AG04450 (cell line): Measurements from ENCODE around the gene BTBD9. TPM values are rescaled to one million over a fixed set of nuclear protein-coding genes. Genes with fewer than 3 reads are reported as not detected.

Experiments used
- CTCF ChIA-PET: fragments of 300-600, 350-600 bp; formaldehyde crosslinking; extraction: SDS; loops from one replicate; lab custom pipeline; 2022; ENCODE audit warnings: antibody characterized with exemption, inconsistent platforms; lab: Charles Lee
- POLR2A ChIA-PET: fragments of 350-600 bp; formaldehyde crosslinking; extraction: SDS; loops from one replicate; lab custom pipeline; 2021; ENCODE audit warnings: antibody characterized with exemption, inconsistent platforms; lab: Yijun Ruan, JAX
- DNase-seq: peaks from one replicate; pipeline ENCODE4 v3.0.0-alpha.2; 2011; ENCODE audit warnings: low read depth, low spot score
- H3K27ac ChIP-seq: one replicate; pipeline ENCODE4 v1.5.1; 2012; ENCODE audit warnings: low read depth, low read length, control low read depth
- H3K27me3 ChIP-seq: one replicate; pipeline ENCODE4 v1.6.0; 2012; ENCODE audit warnings: low read length; ENCODE audit not compliant: control insufficient read depth, insufficient read depth
- H3K4me3 ChIP-seq: 2 replicates; pipeline ENCODE4 v1.5.1; 2011; ENCODE audit warnings: mild to moderate bottlenecking, low read depth, low read length, control low read depth
- H3K9me3 ChIP-seq: 2 replicates; pipeline ENCODE4 v1.5.1; 2012; ENCODE audit warnings: low read length; ENCODE audit not compliant: control insufficient read depth, insufficient read depth
- polyA plus RNA-seq: library from polyadenylated mRNA; depleted of rRNA; stranded (reverse); fragments of >200 nt; gene quantifications from 2 replicates; pipeline ENCODE4 v1.2.3, GENCODE V29; 2011
- TF ChIP-seq, protein P1 (sequence below): IDR thresholded peaks from 2 replicates; pipeline ENCODE4 v1.5.1; 2011; ENCODE audit warnings: low read depth, low read length, control low read depth, inconsistent platforms

The BTBD9 gene
- polyA plus RNA-seq, 1 experiment = 7.2 TPM

DNA sequence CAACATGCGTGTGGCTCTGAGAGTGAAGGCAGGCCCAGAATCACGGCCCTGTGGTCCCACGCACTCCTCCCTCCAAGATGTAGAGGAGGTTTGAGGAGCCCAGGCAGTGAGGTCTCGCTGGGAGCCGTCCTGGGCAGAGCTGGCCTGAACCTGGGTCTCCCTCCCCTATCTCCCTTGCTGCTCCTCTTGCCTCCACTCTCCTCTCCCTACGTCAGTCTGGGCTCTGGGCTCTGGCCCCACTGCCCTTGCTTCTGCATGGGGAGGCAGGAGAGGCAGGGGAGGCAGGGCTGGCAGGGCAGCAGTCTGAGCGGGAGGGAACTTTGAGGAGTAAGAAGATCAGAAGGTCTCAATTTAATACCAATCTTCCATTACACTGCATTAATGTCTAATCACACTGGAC is 445.1 kb downstream of the BTBD9 start:
- Histone ChIP-seq H3K27me3 (no peaks in the 10 kb centered on the region), H3K4me3 (no peak overlapping the region), H3K9me3 (no peaks in the 10 kb centered on the region), H3K27ac (no peak overlapping the region)
- ChIA-PET POLR2A (interaction anchor here (0.9 kb wide), 1 partner anchor 376 kb away, joined by 3 read pairs; no protein-coding TSS in a partner anchor), CTCF (interaction anchor here (0.8 kb wide), 1 partner anchor 299 kb away, joined by 4 read pairs; no protein-coding TSS in a partner anchor)
- TF ChIP-seq, protein P1, sequence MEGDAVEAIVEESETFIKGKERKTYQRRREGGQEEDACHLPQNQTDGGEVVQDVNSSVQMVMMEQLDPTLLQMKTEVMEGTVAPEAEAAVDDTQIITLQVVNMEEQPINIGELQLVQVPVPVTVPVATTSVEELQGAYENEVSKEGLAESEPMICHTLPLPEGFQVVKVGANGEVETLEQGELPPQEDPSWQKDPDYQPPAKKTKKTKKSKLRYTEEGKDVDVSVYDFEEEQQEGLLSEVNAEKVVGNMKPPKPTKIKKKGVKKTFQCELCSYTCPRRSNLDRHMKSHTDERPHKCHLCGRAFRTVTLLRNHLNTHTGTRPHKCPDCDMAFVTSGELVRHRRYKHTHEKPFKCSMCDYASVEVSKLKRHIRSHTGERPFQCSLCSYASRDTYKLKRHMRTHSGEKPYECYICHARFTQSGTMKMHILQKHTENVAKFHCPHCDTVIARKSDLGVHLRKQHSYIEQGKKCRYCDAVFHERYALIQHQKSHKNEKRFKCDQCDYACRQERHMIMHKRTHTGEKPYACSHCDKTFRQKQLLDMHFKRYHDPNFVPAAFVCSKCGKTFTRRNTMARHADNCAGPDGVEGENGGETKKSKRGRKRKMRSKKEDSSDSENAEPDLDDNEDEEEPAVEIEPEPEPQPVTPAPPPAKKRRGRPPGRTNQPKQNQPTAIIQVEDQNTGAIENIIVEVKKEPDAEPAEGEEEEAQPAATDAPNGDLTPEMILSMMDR = no peak
- no peak for DNase-seq

DNA sequence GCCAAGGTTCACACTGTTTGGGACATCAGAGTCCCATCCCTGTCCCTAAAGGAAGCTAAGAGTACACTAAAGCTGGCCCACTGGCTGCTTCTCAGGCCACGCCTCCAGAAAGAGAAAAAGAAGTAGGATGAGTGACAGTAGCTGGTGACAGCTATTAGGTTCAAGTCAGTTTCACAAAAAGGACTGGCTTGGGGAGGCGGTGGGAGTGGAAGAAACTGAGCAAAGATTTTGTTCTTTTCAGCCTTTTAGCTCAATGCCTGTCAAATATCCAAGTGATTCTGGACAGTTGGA is 445.5 kb downstream of the BTBD9 start:
- ChIA-PET CTCF (interaction anchor here (0.8 kb wide), 1 partner anchor 300 kb away, joined by 4 read pairs; no protein-coding TSS in a partner anchor), POLR2A (interaction anchor here (0.9 kb wide), 1 partner anchor 375 kb away, joined by 3 read pairs; no protein-coding TSS in a partner anchor)
- no peak overlapping the region for H3K4me3 ChIP-seq
- H3K27ac ChIP-seq = no peak overlapping the region
- no peaks in the 10 kb centered on the region for H3K9me3 ChIP-seq
- no peaks in the 10 kb centered on the region for H3K27me3 ChIP-seq
- DNase-seq = no peak
- TF ChIP-seq, protein P1 = no peak

GRCh38 chr6:38193481-38194281 is 446.0 kb downstream of the BTBD9 start:
- CTCF ChIA-PET = interaction anchor here (0.8 kb wide), 1 partner anchor 300 kb away, joined by 4 read pairs; no protein-coding TSS in a partner anchor
- POLR2A ChIA-PET = interaction anchor here (0.9 kb wide), 1 partner anchor 375 kb away, joined by 3 read pairs; no protein-coding TSS in a partner anchor
- TF ChIP-seq, protein P1 = no peak
- Histone ChIP-seq H3K9me3 (no peaks in the 10 kb centered on the region), H3K27me3 (no peaks in the 10 kb centered on the region), H3K27ac (no peak overlapping the region), H3K4me3 (no peak overlapping the region)
- DNase-seq = no peak

DNA sequence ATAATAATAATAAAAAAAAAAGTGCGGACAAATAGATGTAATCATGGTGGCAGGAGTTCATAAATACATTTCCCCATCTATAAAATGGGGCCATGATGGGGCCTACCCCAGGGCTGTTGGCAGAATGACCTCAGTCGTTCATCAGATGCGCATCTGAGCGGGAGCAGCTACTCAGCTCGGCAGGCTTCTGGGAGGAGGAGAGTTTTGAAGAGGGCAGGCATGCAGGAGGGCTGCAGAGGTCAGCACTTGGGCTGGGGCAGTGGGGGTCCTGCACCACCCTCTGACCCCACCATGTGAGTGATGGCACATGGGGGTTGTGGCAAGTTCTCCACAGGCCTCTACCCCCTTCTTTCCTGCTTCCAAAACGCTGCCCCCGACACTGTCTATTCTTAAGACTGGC is 446.7 kb downstream of the BTBD9 start:
- no peak overlapping the region for H3K27ac ChIP-seq
- TF ChIP-seq, protein P1 = no peak
- ChIA-PET CTCF (no interaction called here), POLR2A (no interaction called here)
- no peaks in the 10 kb centered on the region for H3K9me3 ChIP-seq
- H3K27me3 ChIP-seq = no peaks in the 10 kb centered on the region
- H3K4me3 ChIP-seq = no peak overlapping the region
- DNase-seq = no peak

GRCh38 chr6:38192487-38192886 is 447.2 kb downstream of the BTBD9 start:
- Histone ChIP-seq H3K4me3 (no peak overlapping the region), H3K9me3 (no peaks in the 10 kb centered on the region), H3K27me3 (no peaks in the 10 kb centered on the region), H3K27ac (no peak overlapping the region)
- TF ChIP-seq, protein P1 = no peak
- POLR2A ChIA-PET = no interaction called here
- DNase-seq = no peak
- CTCF ChIA-PET = no interaction called here
